Vagina (tissue), 2 donors: ENCODE measurements around the gene SLC18A3. TPM values are rescaled to one million over a fixed set of nuclear protein-coding genes. Genes with fewer than 3 reads are reported as not detected.

ENCODE experiments used
- DNase-seq, 2 donors: peaks; one replicate each; pipeline ENCODE4 v3.0.0-alpha.2; 2017; ENCODE audit errors: extremely low spot score in 2 of 2
- H3K27ac ChIP-seq: fragments of 200-600 bp; sonication (generic); one replicate; pipeline ENCODE4 v1.5.1; 2019
- H3K27me3 ChIP-seq: fragments of 200-600 bp; sonication (generic); one replicate; pipeline ENCODE4 v1.5.1; 2019
- H3K36me3 ChIP-seq, 2 donors: fragments of 200-600 bp; sonication (generic); one replicate each; pipeline ENCODE4 v1.5.1; 2017 to 2019
- H3K4me1 ChIP-seq: fragments of 200-600 bp; sonication (generic); one replicate; pipeline ENCODE4 v1.5.1; 2019
- H3K4me3 ChIP-seq, 2 donors: fragments of 200-600 bp; sonication (generic); 1 replicate in 1 of 2; 2 replicates in 1 of 2; pipeline ENCODE4 v1.5.1; 2016 to 2019
- H3K9me3 ChIP-seq: fragments of 200-600 bp; sonication (generic); one replicate; pipeline ENCODE4 v1.5.1; 2019
- POLR2A ChIP-seq, 2 donors: fragments of 450-650 bp; IDR thresholded peaks; one replicate each; pipeline ENCODE4 v1.6.1; 2017; ENCODE audit warnings: antibody characterized with exemption in 2 of 2, mild to moderate bottlenecking in 2 of 2, moderate library complexity in 2 of 2
- POLR2AphosphoS5 ChIP-seq, 2 donors: sonication (generic); formaldehyde crosslinking; IDR thresholded peaks; one replicate each; pipeline ENCODE4 v1.9.0; 2017; ENCODE audit warnings: antibody characterized with exemption in 2 of 2, mild to moderate bottlenecking in 2 of 2, low read depth in 1 of 2; ENCODE audit not compliant: insufficient read depth in 1 of 2
- intact Hi-C: fragments of 100-400 bp; cut with DNase I; formaldehyde crosslinking; loops from one replicate; pipeline ENCODE4 v1.15.1; 2023
- total RNA-seq: library from RNA; depleted of rRNA; stranded (reverse); fragments of >200 nt; gene quantifications from one replicate; pipeline ENCODE4 v1.2.3, GENCODE V29; 2016
- TF ChIP-seq, protein P1 (sequence below), 3 experiments: fragments of 450-650 bp in 2 of 3; fragments of 200-600 bp in 1 of 3; sonication (generic) in 1 of 3; IDR thresholded peaks; one replicate each; pipeline ENCODE4 v1.5.1; 2017 to 2019; ENCODE audit warnings: antibody characterized with exemption in 3 of 3, mild to moderate bottlenecking in 2 of 3, moderate library complexity in 2 of 3

Gene SLC18A3
- total RNA-seq, 1 donor from 2014 or later: 0.49 TPM

DNA sequence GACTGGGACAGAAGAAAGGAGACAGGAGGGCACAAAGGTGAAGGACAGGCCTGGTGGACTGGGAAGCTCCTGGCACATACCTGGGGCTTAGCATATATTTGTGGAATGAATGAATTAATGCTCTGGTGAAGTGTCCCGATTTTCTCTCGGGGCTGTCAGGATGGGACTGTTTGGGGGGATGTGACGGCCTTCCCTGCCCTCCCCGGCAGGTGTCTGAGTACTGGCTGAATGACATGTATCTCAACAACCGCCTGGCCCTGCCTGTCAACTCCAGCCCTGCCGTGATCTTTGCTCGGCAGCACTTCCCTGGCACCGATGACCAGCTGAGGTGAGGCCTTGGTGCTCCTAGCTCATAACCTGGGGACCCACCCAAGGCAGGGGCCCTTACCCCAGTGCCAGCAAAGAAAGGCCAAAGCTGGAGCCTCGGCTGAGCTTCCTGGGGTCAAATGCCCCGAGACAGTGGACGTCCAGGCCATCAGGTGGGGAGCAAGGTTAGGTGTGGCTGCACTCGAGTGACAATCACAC, 10.2 kb downstream of the SLC18A3 start:
- H3K36me3 ChIP-seq: no peaks in the 10 kb centered on the region
- H3K27ac ChIP-seq: no peak overlapping the region
- no peaks in the 10 kb centered on the region for H3K9me3 ChIP-seq
- TF ChIP-seq POLR2AphosphoS5 (IDR thresholded peaks at IDR 0.05; ENCODE audit: insufficient read depth in 1 of 2, low read depth in 1 of 2): no peak
- TF ChIP-seq POLR2A (IDR thresholded peaks at IDR 0.05): no peak
- TF ChIP-seq, protein P1, sequence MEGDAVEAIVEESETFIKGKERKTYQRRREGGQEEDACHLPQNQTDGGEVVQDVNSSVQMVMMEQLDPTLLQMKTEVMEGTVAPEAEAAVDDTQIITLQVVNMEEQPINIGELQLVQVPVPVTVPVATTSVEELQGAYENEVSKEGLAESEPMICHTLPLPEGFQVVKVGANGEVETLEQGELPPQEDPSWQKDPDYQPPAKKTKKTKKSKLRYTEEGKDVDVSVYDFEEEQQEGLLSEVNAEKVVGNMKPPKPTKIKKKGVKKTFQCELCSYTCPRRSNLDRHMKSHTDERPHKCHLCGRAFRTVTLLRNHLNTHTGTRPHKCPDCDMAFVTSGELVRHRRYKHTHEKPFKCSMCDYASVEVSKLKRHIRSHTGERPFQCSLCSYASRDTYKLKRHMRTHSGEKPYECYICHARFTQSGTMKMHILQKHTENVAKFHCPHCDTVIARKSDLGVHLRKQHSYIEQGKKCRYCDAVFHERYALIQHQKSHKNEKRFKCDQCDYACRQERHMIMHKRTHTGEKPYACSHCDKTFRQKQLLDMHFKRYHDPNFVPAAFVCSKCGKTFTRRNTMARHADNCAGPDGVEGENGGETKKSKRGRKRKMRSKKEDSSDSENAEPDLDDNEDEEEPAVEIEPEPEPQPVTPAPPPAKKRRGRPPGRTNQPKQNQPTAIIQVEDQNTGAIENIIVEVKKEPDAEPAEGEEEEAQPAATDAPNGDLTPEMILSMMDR (IDR thresholded peaks at IDR 0.05): no peak
- no peaks in the 10 kb centered on the region for H3K27me3 ChIP-seq
- intact Hi-C loops: no loop called here
- no peak for DNase-seq
- H3K4me3 ChIP-seq: no peak overlapping the region
- no peaks in the 10 kb centered on the region for H3K4me1 ChIP-seq

DNA sequence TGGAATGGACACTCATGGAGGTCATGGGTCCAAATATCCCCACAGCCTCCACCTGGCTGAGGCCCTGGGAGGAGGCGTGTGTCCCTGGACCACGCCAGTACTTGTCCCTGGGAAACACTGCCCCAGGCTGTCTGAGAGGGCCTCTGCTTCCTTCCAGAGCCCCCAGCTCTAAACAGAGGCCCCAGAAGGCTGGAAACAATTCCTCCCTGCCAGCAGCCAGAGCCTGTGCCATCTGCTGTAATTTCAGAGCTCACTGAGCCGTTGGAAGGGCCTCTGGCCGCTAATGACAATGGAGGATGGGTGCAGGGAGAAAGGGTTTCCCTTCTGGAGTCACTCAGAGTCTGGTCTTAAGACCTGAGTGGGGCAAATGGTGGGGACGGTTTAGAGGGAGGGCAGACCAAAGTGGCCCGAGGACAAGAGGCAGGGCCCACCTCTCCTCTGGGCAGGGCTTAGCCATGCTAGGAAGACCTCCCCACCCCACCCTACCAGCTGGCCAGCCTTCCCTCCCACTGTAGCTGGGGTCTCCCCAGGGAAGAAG, 10.8 kb downstream of the SLC18A3 start:
- no peak overlapping the region for H3K27ac ChIP-seq
- H3K4me1 ChIP-seq: no peaks in the 10 kb centered on the region
- intact Hi-C loops: no loop called here
- H3K36me3 ChIP-seq: no peaks in the 10 kb centered on the region
- no peaks in the 10 kb centered on the region for H3K9me3 ChIP-seq
- no peak for DNase-seq
- H3K4me3 ChIP-seq: no peak overlapping the region
- H3K27me3 ChIP-seq: no peaks in the 10 kb centered on the region
- TF ChIP-seq POLR2A (IDR thresholded peaks at IDR 0.05): no peak
- TF ChIP-seq, protein P1 (IDR thresholded peaks at IDR 0.05): no peak
- TF ChIP-seq POLR2AphosphoS5 (IDR thresholded peaks at IDR 0.05; ENCODE audit: insufficient read depth in 1 of 2, low read depth in 1 of 2): no peak

GRCh38 chr10:49621561-49621960, 11.5 kb downstream of the SLC18A3 start:
- no peaks in the 10 kb centered on the region for H3K4me1 ChIP-seq

DNA sequence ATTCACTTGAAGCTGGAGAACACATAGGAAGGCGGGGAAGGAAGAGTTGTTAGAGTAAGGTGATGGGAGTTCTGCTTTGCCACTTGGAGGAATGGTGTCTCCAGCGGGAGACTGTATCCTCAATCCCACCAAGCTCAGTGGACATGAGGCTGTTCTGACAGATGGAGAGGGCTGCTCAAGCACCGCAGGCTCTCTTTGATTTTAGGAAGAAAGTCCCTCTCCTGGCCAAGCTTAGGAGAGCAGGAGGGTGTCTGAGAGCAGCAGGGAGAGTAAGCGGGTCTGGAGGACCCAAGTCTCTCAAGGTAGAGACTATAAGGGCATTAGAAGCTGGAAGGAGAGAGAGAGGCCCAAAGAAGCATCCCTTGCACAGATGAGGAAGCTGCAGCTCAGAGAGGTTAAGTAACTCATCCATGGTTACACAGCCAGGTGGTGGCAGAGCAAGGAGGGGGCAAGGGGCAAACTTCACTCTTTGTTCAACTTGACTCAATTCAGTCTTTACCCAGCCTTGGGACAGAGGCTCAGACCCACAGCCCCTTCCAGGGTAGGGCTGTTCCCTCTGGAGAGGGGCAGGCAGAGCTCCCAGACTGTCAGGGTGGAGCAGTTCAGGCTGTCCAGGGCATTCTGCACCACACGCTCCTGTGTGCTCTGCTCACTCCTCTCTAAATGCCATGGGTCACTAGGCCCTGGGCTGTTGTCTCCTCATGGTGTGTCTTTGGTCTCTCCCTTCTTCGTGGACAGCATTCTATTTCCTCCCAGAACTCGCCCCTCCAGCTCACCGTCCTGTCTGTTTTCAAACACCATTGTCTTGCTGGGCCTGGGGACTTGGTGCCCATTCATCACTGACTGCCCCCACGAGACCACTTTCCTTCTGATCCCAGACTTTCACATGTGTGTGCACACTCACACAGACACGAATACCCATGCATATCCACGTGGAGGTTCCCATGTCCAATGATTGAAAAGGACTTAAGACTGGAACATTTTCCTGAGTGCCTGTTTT, 12.6 kb downstream of the SLC18A3 start:
- intact Hi-C loops: no loop called here
- Histone ChIP-seq H3K4me1 (no peaks in the 10 kb centered on the region), H3K27me3 (no peaks in the 10 kb centered on the region), H3K4me3 (no peak overlapping the region), H3K36me3 (no peaks in the 10 kb centered on the region), H3K27ac (no peak overlapping the region), H3K9me3 (no peaks in the 10 kb centered on the region)
- no peak for DNase-seq
- TF ChIP-seq POLR2AphosphoS5 (IDR thresholded peaks at IDR 0.05; ENCODE audit: insufficient read depth in 1 of 2, low read depth in 1 of 2): no peak
- TF ChIP-seq POLR2A (IDR thresholded peaks at IDR 0.05): no peak
- TF ChIP-seq, protein P1 (IDR thresholded peaks at IDR 0.05): no peak

More at GRCh38 chr10:49621561-49621960, 11.5 kb downstream of the SLC18A3 start:
- no peak for TF ChIP-seq POLR2AphosphoS5 (IDR thresholded peaks at IDR 0.05; ENCODE audit: insufficient read depth in 1 of 2, low read depth in 1 of 2)
- TF ChIP-seq, protein P1 (IDR thresholded peaks at IDR 0.05): no peak
- no peak for TF ChIP-seq POLR2A (IDR thresholded peaks at IDR 0.05)
- no peaks in the 10 kb centered on the region for H3K36me3 ChIP-seq
- H3K27me3 ChIP-seq: no peaks in the 10 kb centered on the region
- DNase-seq: no peak
- no peaks in the 10 kb centered on the region for H3K9me3 ChIP-seq
- no peak overlapping the region for H3K4me3 ChIP-seq
- no peak overlapping the region for H3K27ac ChIP-seq
- intact Hi-C loops: no loop called here
